ENCODE measurements around the gene EEF1E1. TPM values are rescaled to one million over a fixed set of nuclear protein-coding genes. Genes with fewer than 3 reads are reported as not detected.
A peak's percentile ranks its signal among the peaks of the same experiment; 100 is the strongest.

Gene EEF1E1
- total RNA-seq, 6 experiments from 2014 or later = 4.6 to 33.9 (median 10.1) TPM

DNA sequence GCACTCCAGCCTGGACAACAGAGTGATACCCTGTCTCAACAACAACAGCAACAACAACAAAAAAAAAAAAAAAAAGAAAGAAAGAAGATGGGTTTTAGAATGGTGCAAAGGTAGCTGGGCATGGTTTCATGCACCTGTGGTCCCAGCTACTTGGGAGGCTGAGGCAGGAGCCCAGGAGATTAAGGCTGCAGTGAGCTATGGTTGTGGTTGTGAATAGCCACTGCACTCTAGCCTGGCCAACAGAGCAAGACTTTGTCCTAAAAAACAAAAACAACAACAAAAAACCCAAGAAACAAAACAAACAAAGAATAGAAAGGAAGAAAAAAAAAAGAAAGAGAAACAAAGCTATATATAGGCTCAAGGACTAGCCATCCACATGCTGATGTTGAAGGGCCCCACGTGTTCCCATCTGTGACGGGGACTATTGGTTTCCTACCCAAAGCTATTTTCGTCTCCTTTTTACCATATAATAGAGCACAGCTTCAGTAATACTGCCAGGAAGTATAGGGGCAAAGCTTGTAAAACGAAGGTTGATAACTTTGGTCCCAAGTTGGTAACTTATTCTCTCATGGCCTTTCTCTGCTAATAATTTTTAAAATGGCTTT is 7.9 kb upstream of the EEF1E1 start:
- WGBS (ENCODE audit: insufficient coverage, low coverage, low lambda C conversion rate, missing lambda C conversion rate) = 89% methylated on average over 4 of the region's 4 CpGs
- H3K4me1 ChIP-seq = no peaks in the 10 kb centered on the region
- H3K27ac ChIP-seq = no peak overlapping the region
- H3K27me3 ChIP-seq = no peaks in the 10 kb centered on the region
- intact Hi-C loops (cut with DNase I) = no loop called here
- no peaks in the 10 kb centered on the region for H3K9me3 ChIP-seq
- H3K4me3 ChIP-seq = no peak overlapping the region
- TF ChIP-seq, protein P1, sequence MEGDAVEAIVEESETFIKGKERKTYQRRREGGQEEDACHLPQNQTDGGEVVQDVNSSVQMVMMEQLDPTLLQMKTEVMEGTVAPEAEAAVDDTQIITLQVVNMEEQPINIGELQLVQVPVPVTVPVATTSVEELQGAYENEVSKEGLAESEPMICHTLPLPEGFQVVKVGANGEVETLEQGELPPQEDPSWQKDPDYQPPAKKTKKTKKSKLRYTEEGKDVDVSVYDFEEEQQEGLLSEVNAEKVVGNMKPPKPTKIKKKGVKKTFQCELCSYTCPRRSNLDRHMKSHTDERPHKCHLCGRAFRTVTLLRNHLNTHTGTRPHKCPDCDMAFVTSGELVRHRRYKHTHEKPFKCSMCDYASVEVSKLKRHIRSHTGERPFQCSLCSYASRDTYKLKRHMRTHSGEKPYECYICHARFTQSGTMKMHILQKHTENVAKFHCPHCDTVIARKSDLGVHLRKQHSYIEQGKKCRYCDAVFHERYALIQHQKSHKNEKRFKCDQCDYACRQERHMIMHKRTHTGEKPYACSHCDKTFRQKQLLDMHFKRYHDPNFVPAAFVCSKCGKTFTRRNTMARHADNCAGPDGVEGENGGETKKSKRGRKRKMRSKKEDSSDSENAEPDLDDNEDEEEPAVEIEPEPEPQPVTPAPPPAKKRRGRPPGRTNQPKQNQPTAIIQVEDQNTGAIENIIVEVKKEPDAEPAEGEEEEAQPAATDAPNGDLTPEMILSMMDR (IDR thresholded peaks at IDR 0.05) = no peak
- no peak for TF ChIP-seq POLR2A (IDR thresholded peaks at IDR 0.05)
- H3K36me3 ChIP-seq = no peaks in the 10 kb centered on the region
- DNase-seq = no peak
- ATAC-seq = no peak

GRCh38 chr6:8108759-8109539 is 6.6 kb upstream of the EEF1E1 start:
- no peaks in the 10 kb centered on the region for H3K36me3 ChIP-seq
- TF ChIP-seq POLR2A (IDR thresholded peaks at IDR 0.05) = no peak
- TF ChIP-seq, protein P1 (IDR thresholded peaks at IDR 0.05) = no peak
- H3K27me3 ChIP-seq = no peaks in the 10 kb centered on the region
- no peaks in the 10 kb centered on the region for H3K4me1 ChIP-seq
- DNase-seq (no peak), ATAC-seq (no peak)
- no peak overlapping the region for H3K4me3 ChIP-seq
- no peaks in the 10 kb centered on the region for H3K9me3 ChIP-seq
- WGBS (ENCODE audit: insufficient coverage, low coverage, low lambda C conversion rate, missing lambda C conversion rate) = 86% methylated on average over 11 of the region's 13 CpGs
- H3K27ac ChIP-seq = no peak overlapping the region
- intact Hi-C loops (cut with DNase I) = no loop called here

DNA sequence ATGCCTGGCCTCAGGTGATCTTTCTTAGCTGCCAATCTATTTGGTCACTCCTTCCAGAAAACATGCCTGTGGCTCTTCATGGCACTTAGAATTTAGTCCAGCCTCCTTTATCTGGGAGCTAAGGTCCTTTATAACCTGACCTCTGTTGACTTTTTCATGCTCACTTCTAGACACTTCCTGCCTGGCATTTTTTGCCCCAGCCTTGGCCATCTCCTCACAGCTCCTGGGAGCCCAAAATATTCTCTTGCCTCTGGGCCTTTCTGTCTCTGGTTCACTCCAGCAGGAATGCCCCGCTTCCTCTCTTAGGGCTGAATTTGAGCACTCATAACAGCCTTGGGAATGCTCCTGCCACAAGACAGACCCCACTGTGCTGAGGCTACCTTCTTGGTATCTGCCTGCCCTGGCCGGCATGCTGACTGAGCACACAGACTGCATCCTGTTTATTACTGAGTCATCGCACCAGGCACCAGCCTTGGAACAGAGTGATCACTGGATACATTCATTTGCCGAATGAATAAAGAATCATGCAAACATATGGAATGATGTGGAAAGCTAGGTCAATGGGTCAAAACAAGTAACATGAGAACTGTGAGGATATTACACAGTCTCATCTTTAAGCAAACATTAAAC is 5.8 kb upstream of the EEF1E1 start:
- no peak for TF ChIP-seq POLR2A (IDR thresholded peaks at IDR 0.05)
- TF ChIP-seq, protein P1 (IDR thresholded peaks at IDR 0.05) = no peak
- H3K27me3 ChIP-seq = no peaks in the 10 kb centered on the region
- ATAC-seq (peak; percentile 28 to 82 (median 58)), DNase-seq (no peak)
- H3K9me3 ChIP-seq = no peaks in the 10 kb centered on the region
- intact Hi-C loops (cut with DNase I) = no loop called here
- H3K4me1 ChIP-seq = no peaks in the 10 kb centered on the region
- H3K27ac ChIP-seq = no peak overlapping the region
- WGBS (ENCODE audit: insufficient coverage, low coverage, low lambda C conversion rate, missing lambda C conversion rate) = 68% methylated on average over 4 of the region's 4 CpGs
- no peaks in the 10 kb centered on the region for H3K36me3 ChIP-seq
- H3K4me3 ChIP-seq = no peak overlapping the region

GRCh38 chr6:8105791-8106190 is 3.4 kb upstream of the EEF1E1 start:
- Histone ChIP-seq H3K4me3 (no peak overlapping the region), H3K4me1 (peaks cover 0 to 4% (median 0%) of the 10 kb centered on the region in 4 donors), H3K36me3 (no peaks in the 10 kb centered on the region), H3K27ac (no peak overlapping the region), H3K27me3 (no peaks in the 10 kb centered on the region), H3K9me3 (no peaks in the 10 kb centered on the region)
- TF ChIP-seq, protein P1 (IDR thresholded peaks at IDR 0.05) = no peak
- no peak for TF ChIP-seq POLR2A (IDR thresholded peaks at IDR 0.05)
- intact Hi-C loops (cut with DNase I) = no loop called here
- DNase-seq (no peak), ATAC-seq (no peak)
